Stomach (tissue), 4 donors: ENCODE results near the gene KTI12.

Experiments
- EP300 ChIP-seq: sonication (generic); formaldehyde crosslinking; IDR thresholded peaks from one replicate; pipeline ENCODE4 v1.6.1; 2017; ENCODE audit warnings: antibody characterized with exemption
- POLR2A ChIP-seq, 4 donors: fragments of 450-650 bp; IDR thresholded peaks; one replicate each; pipeline ENCODE4 v1.6.1; 2016; ENCODE audit warnings: antibody characterized with exemption in 4 of 4, control low read depth in 2 of 4, mild to moderate bottlenecking in 1 of 4, moderate library complexity in 1 of 4
- POLR2AphosphoS5 ChIP-seq, 3 donors: sonication (generic); formaldehyde crosslinking; IDR thresholded peaks; one replicate each; pipeline ENCODE4 v1.6.1; 2016; ENCODE audit warnings: antibody characterized with exemption in 3 of 3
- TF ChIP-seq, protein P1 (sequence below), 7 experiments: fragments of 450-650 bp in 4 of 7; fragments of 200-600 bp in 3 of 7; sonication (generic) in 3 of 7; IDR thresholded peaks; one replicate each; pipeline ENCODE4 v1.5.1; 2016 to 2019; ENCODE audit warnings: antibody characterized with exemption in 7 of 7, control low read depth in 2 of 7, mild to moderate bottlenecking in 1 of 7

GRCh38 chr1:52060822-52061221, 27.2 kb upstream of the KTI12 start:
- TF ChIP-seq, protein P1, sequence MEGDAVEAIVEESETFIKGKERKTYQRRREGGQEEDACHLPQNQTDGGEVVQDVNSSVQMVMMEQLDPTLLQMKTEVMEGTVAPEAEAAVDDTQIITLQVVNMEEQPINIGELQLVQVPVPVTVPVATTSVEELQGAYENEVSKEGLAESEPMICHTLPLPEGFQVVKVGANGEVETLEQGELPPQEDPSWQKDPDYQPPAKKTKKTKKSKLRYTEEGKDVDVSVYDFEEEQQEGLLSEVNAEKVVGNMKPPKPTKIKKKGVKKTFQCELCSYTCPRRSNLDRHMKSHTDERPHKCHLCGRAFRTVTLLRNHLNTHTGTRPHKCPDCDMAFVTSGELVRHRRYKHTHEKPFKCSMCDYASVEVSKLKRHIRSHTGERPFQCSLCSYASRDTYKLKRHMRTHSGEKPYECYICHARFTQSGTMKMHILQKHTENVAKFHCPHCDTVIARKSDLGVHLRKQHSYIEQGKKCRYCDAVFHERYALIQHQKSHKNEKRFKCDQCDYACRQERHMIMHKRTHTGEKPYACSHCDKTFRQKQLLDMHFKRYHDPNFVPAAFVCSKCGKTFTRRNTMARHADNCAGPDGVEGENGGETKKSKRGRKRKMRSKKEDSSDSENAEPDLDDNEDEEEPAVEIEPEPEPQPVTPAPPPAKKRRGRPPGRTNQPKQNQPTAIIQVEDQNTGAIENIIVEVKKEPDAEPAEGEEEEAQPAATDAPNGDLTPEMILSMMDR (IDR thresholded peaks at IDR 0.05): no peak
- no peak for TF ChIP-seq POLR2A (IDR thresholded peaks at IDR 0.05)
- no peak for TF ChIP-seq POLR2AphosphoS5 (IDR thresholded peaks at IDR 0.05)
- no peak for TF ChIP-seq EP300
